Retinal pigment epithelial cell (primary cell): ENCODE data around the gene SIGLEC7.

Experiments
- DNase-seq: peaks from one replicate; pipeline ENCODE4 v3.0.0-alpha.2; 2010; ENCODE audit warnings: low read depth
- H3K4me3 ChIP-seq: 2 replicates; pipeline ENCODE4 v1.5.1; 2011; ENCODE audit warnings: mild to moderate bottlenecking, low read length, control low read depth, moderate library complexity
- CTCF ChIP-seq: conservative IDR thresholded peaks from 2 replicates; pipeline ENCODE4 v1.5.1; 2011; ENCODE audit warnings: low read depth, low read length, control low read depth, inconsistent platforms

Gene SIGLEC7

GRCh38 chr19:51146751-51147150 lies 4.7 kb downstream of the SIGLEC7 start:
- no peak for DNase-seq
- H3K4me3 ChIP-seq: no peak overlapping the region
- no peak for TF ChIP-seq CTCF

DNA sequence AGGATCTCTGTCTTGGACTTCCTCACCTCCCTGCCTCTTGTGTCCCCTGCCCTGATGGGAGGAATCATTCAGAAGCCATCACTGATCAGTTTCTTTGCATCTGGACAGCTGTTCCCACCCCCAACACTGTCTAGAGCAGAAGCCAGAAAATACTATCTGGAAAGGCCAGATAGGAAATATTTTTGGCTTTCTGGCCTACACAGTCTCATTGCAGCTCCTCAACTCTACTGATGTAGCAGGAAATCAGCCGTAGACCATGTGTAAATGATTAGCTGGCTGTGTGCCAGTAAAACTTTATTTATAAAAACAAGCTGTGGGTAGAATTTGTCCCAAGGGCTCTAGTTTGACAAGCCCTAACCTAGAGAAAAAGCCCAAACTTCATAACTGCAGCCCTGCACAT lies 5.6 kb downstream of the SIGLEC7 start:
- H3K4me3 ChIP-seq: no peak overlapping the region
- no peak for DNase-seq
- no peak for TF ChIP-seq CTCF

DNA sequence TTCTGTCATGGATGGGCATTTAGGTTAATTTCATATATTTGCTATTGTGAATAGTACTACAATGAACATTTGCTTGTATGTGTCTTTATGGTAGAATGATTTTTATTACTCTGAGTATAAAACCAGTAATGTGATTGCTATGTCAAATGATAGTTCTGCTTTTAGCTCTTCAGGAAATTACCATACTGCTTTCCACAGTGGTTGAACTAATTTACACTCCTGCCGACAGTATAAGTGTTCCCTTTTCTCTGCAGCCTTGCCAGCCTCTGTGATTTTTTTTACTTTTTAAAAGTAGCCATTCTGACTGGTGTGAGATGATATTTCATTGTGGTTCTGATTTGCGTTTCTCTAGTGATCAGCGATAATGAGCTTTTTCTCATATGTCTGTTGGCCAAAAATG lies 6.5 kb downstream of the SIGLEC7 start:
- TF ChIP-seq CTCF: no peak
- no peak for DNase-seq
- H3K4me3 ChIP-seq: no peak overlapping the region

DNA sequence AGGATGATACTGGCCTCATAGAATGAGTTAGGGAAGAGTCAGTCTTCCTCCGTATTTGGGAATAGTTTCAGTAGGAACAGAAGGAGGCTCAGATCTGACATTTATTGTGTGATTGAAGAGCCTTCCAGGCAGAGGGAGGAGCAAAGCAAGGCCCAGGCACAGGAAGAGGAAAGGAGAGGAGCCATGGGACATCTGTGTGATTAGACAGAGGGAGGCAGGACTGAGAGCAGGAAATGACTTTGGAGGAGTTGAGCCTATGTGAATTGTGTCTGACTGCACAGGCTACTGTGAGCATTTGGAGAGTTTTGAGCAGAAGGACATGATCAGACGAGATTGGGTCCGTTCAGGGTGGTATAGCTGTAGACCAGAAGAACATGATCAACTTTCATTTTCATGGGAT lies 8.5 kb downstream of the SIGLEC7 start:
- no peak for TF ChIP-seq CTCF
- DNase-seq: no peak
- H3K4me3 ChIP-seq: no peak overlapping the region

DNA sequence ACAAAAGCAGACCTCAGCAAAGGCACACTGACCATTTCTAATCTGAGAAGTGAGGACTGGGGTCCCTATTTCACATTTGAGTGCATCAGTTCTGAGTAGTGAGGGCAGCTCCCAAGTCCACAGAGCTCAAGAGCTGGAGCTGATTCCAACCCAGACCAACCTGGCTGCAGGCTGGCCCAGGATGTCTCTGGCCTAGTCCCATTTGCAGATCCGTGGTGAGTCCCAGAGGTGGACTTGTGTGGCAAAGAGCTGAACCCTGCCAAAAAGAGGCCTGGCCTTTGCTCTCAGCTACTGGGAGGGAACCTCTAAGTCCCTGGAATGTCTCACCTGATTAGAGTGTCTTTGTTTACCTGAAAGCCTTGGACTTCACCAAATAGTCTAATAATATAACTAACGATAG lies 14.6 kb downstream of the SIGLEC7 start:
- H3K4me3 ChIP-seq: no peak overlapping the region
- TF ChIP-seq CTCF: no peak

GRCh38 chr19:51157265-51157664 lies 15.2 kb downstream of the SIGLEC7 start:
- no peak for TF ChIP-seq CTCF
- peak; percentile 21 for DNase-seq
- H3K4me3 ChIP-seq: no peak overlapping the region

More for the DNA sequence above, 14.6 kb downstream of the SIGLEC7 start:
- no peak for DNase-seq

GRCh38 chr19:51158474-51159129 lies 16.5 kb downstream of the SIGLEC7 start:
- peak; percentile 70 for TF ChIP-seq CTCF
- H3K4me3 ChIP-seq: no peak overlapping the region
- DNase-seq: no peak
